22Rv1 (cell line): ENCODE results near the gene RUNX3.
A peak's percentile ranks its signal among the peaks of the same experiment; 100 is the strongest.

Experiments
- CTCF ChIP-seq: fragments of 450-650 bp; IDR thresholded peaks from 2 replicates; pipeline ENCODE4 v1.5.1; 2017; ENCODE audit warnings: mild to moderate bottlenecking
- ZFX ChIP-seq: fragments of 450-650 bp; IDR thresholded peaks from 2 replicates; pipeline ENCODE4 v1.6.1; 2017; ENCODE audit warnings: antibody characterized with exemption, borderline replicate concordance

- TF ChIP-seq CTCF (peak; percentile 93), ZFX (no peak)
Measured at GRCh38 chr1:24898152-24898908, 31.7 kb downstream of the RUNX3 start.
